Measurements from ENCODE around the gene SLC23A3.

The SLC23A3 gene

DNA sequence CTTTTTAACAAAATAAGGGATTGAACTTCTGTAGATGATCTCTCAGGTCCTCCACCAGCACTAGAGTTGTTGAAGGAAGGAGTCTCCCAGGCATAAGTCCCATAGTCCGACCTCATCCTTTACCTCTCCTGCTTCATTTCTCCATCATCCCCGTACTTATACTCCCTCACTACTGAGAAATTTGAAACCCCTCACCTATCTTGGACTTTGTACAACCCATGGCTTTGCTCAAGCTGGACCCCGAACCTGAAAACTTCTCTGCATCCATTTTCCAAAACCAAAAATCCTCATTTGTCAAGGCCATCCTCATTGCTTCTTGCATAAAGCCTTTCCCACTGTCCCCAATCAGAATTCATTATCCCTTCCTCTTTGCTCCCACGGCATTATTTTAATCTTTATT lies 8.7 kb downstream of the SLC23A3 start:
- TF ChIP-seq EP300 (IDR thresholded peaks at IDR 0.05; ENCODE audit: borderline replicate concordance), result no peak
- no peak for TF ChIP-seq NFIC (IDR thresholded peaks at IDR 0.05)
- TF ChIP-seq, protein P1, sequence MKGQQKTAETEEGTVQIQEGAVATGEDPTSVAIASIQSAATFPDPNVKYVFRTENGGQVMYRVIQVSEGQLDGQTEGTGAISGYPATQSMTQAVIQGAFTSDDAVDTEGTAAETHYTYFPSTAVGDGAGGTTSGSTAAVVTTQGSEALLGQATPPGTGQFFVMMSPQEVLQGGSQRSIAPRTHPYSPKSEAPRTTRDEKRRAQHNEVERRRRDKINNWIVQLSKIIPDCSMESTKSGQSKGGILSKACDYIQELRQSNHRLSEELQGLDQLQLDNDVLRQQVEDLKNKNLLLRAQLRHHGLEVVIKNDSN (IDR thresholded peaks at IDR 0.05), result no peak
- no peak for TF ChIP-seq TCF12 (IDR thresholded peaks at IDR 0.05; ENCODE audit: low read depth)
- no peak for TF ChIP-seq CEBPB (IDR thresholded peaks at IDR 0.05)
- TF ChIP-seq, protein P2, sequence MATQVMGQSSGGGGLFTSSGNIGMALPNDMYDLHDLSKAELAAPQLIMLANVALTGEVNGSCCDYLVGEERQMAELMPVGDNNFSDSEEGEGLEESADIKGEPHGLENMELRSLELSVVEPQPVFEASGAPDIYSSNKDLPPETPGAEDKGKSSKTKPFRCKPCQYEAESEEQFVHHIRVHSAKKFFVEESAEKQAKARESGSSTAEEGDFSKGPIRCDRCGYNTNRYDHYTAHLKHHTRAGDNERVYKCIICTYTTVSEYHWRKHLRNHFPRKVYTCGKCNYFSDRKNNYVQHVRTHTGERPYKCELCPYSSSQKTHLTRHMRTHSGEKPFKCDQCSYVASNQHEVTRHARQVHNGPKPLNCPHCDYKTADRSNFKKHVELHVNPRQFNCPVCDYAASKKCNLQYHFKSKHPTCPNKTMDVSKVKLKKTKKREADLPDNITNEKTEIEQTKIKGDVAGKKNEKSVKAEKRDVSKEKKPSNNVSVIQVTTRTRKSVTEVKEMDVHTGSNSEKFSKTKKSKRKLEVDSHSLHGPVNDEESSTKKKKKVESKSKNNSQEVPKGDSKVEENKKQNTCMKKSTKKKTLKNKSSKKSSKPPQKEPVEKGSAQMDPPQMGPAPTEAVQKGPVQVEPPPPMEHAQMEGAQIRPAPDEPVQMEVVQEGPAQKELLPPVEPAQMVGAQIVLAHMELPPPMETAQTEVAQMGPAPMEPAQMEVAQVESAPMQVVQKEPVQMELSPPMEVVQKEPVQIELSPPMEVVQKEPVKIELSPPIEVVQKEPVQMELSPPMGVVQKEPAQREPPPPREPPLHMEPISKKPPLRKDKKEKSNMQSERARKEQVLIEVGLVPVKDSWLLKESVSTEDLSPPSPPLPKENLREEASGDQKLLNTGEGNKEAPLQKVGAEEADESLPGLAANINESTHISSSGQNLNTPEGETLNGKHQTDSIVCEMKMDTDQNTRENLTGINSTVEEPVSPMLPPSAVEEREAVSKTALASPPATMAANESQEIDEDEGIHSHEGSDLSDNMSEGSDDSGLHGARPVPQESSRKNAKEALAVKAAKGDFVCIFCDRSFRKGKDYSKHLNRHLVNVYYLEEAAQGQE (IDR thresholded peaks at IDR 0.05; ENCODE audit: low read depth), result no peak
- TF ChIP-seq TAF1 (IDR thresholded peaks at IDR 0.05; ENCODE audit: low read depth), result no peak
- no peak for TF ChIP-seq YY1 (IDR thresholded peaks at IDR 0.05; ENCODE audit: low read depth)
- TF ChIP-seq, protein P3, sequence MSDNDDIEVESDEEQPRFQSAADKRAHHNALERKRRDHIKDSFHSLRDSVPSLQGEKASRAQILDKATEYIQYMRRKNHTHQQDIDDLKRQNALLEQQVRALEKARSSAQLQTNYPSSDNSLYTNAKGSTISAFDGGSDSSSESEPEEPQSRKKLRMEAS (IDR thresholded peaks at IDR 0.05), result no peak
- TF ChIP-seq ZBTB7A (IDR thresholded peaks at IDR 0.05; ENCODE audit: low read depth), result no peak
- no peak for TF ChIP-seq TEAD4 (IDR thresholded peaks at IDR 0.05)
- TF ChIP-seq RAD21 (IDR thresholded peaks at IDR 0.05; ENCODE audit: low read depth), result no peak
- no peak for TF ChIP-seq CREB1 (IDR thresholded peaks at IDR 0.05; ENCODE audit: low read depth)
- no peak for TF ChIP-seq EGR1 (IDR thresholded peaks at IDR 0.05)
- TF ChIP-seq FOXM1 (IDR thresholded peaks at IDR 0.05; ENCODE audit: borderline replicate concordance, low read depth), result no peak

DNA sequence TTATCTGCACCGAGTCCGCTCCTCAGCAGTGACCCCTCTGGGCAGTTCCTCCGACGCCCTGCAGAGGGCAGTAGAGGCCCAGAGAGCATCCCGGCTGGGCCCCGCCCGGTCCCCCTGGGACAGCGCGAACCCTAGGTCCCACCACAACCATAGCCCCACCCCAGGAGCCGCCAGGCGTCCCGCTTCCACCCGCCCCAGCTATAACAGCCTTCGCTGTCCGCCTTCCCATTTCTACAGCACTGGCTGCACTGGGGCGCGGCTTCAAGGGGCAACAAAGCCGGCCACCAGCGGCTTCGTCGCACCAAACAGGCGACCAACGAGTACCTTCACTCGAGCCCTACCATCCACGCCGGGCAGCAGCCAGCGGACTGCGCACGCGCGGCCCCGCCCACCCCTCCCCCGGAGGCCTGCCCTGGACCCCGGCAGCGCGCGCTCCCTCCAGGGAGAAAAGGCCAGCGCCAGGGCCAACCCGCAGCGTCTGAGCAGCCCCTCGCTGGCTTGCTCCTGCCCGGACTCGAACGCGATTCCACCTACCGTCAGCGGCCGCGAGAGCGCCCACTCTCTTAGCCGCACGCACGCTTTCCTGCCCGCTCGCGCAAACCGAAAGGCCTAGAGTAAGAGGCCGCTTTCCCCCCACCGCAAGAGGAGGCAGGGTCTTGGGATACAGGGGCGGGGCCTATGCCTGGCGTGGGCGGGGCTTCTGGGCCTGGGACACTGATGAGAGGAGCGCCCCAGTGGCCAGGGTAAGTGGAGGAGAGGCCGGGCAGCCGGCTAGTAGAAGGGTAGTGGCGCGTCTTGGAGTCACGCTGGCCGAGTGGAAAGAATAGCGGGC lies 9.4 kb downstream of the SLC23A3 start, which contains the start of gene NHEJ1:
Gene NHEJ1, minus strand, starts transcription at position 630 of the 832 bp plus-strand sequence. CDS start 2,453 bp downstream, outside the sequence.
- TF ChIP-seq, protein P3 (IDR thresholded peaks at IDR 0.05), result peak; percentile 83
- peak; percentile 54 for TF ChIP-seq TAF1 (IDR thresholded peaks at IDR 0.05; ENCODE audit: low read depth)
- no peak for TF ChIP-seq CEBPB (IDR thresholded peaks at IDR 0.05)
- TF ChIP-seq RAD21 (IDR thresholded peaks at IDR 0.05; ENCODE audit: low read depth), result peak; percentile 84

DNA sequence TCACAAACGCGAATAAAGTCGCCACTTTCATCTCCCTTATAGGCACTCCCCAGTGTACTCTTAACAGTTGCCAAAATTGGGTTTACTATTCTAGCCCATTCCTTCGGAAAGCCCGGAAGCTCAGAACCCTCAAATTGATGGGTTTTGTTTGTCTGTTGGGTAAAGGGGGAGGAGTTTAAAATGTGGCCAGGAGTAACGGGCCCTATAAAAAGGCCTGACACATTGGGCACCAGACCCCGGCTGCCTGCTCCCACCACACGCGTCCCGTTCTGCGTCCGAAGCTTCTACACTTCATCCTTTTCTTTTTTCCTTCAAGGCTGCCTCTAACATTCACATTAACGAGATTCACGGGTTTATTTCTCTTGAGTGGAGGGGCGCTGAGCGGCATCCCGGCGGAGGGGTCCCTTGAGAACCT lies 10.1 kb downstream of the SLC23A3 start:
- TF ChIP-seq ZBTB7A (IDR thresholded peaks at IDR 0.05; ENCODE audit: low read depth) (no peak), FOXM1 (IDR thresholded peaks at IDR 0.05; ENCODE audit: borderline replicate concordance, low read depth) (no peak), TEAD4 (IDR thresholded peaks at IDR 0.05) (no peak), YY1 (IDR thresholded peaks at IDR 0.05; ENCODE audit: low read depth) (no peak), NFIC (IDR thresholded peaks at IDR 0.05) (no peak)

DNA sequence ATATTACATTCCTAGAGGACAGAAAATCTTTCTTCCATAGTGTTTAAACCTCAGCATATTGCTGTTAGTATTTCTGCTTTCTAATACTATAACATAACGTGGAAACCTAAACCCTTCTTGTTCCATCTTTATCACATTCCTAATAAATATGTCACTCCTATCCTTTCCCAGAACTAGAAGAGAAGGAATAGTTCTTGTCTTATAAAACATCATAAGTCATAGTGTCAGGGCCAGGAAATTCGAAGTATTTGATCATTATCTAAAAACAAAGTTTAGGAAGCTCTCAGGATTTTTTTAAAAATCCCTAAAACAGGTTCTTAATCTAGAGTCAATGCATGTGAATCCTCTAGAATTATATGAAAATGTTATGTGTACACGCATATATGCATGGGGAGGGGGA lies 11.2 kb downstream of the SLC23A3 start:
- TF ChIP-seq YY1 (IDR thresholded peaks at IDR 0.05; ENCODE audit: low read depth) (no peak), TEAD4 (IDR thresholded peaks at IDR 0.05) (no peak), EP300 (IDR thresholded peaks at IDR 0.05; ENCODE audit: borderline replicate concordance) (no peak), CREB1 (IDR thresholded peaks at IDR 0.05; ENCODE audit: low read depth) (no peak)
- TF ChIP-seq, protein P2 (IDR thresholded peaks at IDR 0.05; ENCODE audit: low read depth), result no peak

DNA sequence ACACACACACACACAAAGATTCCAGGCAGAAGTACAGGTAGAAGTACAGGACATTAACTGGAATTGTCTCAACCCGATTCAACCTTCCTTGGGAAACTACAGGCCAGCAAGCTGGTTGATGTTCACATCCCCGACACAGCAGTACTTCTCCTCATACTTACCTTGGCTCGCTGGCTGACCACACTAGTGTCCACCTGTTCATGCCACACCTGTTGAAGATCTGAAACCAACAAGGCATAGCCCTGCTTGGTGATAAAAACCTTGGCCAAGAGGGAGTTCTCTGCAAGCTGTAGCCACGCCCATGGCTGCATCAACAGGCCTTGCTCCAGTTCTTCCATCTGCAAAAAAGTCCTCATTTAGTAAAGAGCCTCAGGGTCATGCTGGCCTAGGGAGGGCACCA lies 11.8 kb downstream of the SLC23A3 start:
- TF ChIP-seq NFIC (IDR thresholded peaks at IDR 0.05), result no peak
- TF ChIP-seq YY1 (IDR thresholded peaks at IDR 0.05; ENCODE audit: low read depth), result no peak
- TF ChIP-seq, protein P2 (IDR thresholded peaks at IDR 0.05; ENCODE audit: low read depth), result no peak
- TF ChIP-seq TCF12 (IDR thresholded peaks at IDR 0.05; ENCODE audit: low read depth), result no peak
- no peak for TF ChIP-seq RAD21 (IDR thresholded peaks at IDR 0.05; ENCODE audit: low read depth)
- TF ChIP-seq EGR1 (IDR thresholded peaks at IDR 0.05), result no peak
- TF ChIP-seq, protein P1 (IDR thresholded peaks at IDR 0.05), result no peak
- TF ChIP-seq EP300 (IDR thresholded peaks at IDR 0.05; ENCODE audit: borderline replicate concordance), result no peak
- TF ChIP-seq TEAD4 (IDR thresholded peaks at IDR 0.05), result no peak
- TF ChIP-seq ZBTB7A (IDR thresholded peaks at IDR 0.05; ENCODE audit: low read depth), result no peak
- no peak for TF ChIP-seq TAF1 (IDR thresholded peaks at IDR 0.05; ENCODE audit: low read depth)
- TF ChIP-seq CEBPB (IDR thresholded peaks at IDR 0.05), result no peak
- TF ChIP-seq, protein P3 (IDR thresholded peaks at IDR 0.05), result no peak
- no peak for TF ChIP-seq FOXM1 (IDR thresholded peaks at IDR 0.05; ENCODE audit: borderline replicate concordance, low read depth)
- no peak for TF ChIP-seq CREB1 (IDR thresholded peaks at IDR 0.05; ENCODE audit: low read depth)

Measured in Ishikawa (cell line).